Stimulated activated CD8-positive, alpha-beta memory T cell treated with anti-CD3 and anti-CD28 coated beads, Interleukin-15, amount 100 ng/mL, for 4 hours (primary cell): ENCODE results near the gene CRISPLD2.

Experiments used
- DNase-seq, 2 donors: peaks; one replicate each; pipeline ENCODE4 v3.0.0-alpha.2; 2020; ENCODE audit warnings: low read depth in 2 of 2

Gene CRISPLD2

DNA sequence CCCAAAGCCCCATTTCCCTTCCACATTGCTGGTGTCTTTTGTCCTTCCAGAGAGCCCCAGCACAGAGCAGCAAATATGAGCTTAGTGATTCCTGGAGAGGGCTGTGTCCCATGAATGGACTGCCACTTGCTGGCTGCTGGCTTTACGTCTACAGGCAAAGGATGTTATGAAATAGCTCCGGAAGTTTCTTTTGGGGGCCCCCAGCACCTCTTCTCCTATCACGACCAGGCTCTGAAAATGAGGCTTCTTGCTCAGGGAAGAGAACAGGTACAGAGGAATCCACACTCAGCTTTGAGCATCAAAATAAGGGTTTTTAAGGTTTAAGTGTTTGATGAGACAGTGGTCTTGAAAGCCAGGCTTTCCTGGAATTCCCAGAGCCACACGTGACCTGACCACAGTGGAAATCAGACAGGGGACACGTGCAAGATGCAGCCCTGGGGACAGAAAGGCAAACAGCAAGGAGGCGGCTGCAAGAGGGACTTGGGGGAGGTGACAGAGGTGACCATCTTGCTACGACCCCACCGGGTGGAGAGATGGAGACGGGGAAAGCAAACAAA, 133.5 kb downstream of the CRISPLD2 start:
- DNase-seq: no peak

- no peak for DNase-seq
Observed at GRCh38 chr16:84955427-84955826, 135.6 kb downstream of the CRISPLD2 start.

- DNase-seq: no peak
Observed at GRCh38 chr16:84957192-84957591, 137.4 kb downstream of the CRISPLD2 start.

DNA sequence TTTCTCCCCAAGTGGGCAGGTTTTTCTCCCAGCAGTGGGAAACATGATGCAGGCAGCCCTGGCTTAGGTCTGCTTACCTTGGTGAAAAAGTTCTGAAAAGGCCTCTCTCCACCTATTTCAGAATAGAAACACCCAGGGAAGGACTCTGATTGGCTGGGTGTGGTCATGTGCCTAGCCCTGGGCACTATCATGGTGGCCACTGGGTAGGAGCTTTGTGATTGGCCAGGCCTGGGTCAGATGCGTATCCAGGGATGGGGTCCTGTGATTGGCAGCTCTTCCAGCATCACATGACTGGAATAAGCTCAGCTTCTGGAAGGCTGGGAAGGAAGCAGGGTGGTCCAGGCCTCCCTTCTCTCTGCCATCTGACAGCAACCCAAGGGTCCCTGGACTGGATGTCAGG, 138.0 kb downstream of the CRISPLD2 start:
- no peak for DNase-seq
